Gastrocnemius medialis (tissue), 4 donors: ENCODE data around the gene EIF5.

ENCODE experiments used
- POLR2A ChIP-seq, 2 donors: fragments of 450-650 bp; IDR thresholded peaks; one replicate each; pipeline ENCODE4 v1.6.1; 2017; ENCODE audit warnings: antibody characterized with exemption in 2 of 2, mild to moderate bottlenecking in 2 of 2, moderate library complexity in 2 of 2
- TF ChIP-seq, protein P1 (sequence below), 5 experiments: fragments of 450-650 bp in 3 of 5; fragments of 200-600 bp in 2 of 5; sonication (generic) in 2 of 5; IDR thresholded peaks in 4 of 5; conservative IDR thresholded peaks in 1 of 5; 1 replicate in 4 of 5; 2 replicates in 1 of 5; pipeline ENCODE4 v1.5.1; 2016 to 2019; ENCODE audit warnings: antibody characterized with exemption in 5 of 5, mild to moderate bottlenecking in 3 of 5, moderate library complexity in 3 of 5

DNA sequence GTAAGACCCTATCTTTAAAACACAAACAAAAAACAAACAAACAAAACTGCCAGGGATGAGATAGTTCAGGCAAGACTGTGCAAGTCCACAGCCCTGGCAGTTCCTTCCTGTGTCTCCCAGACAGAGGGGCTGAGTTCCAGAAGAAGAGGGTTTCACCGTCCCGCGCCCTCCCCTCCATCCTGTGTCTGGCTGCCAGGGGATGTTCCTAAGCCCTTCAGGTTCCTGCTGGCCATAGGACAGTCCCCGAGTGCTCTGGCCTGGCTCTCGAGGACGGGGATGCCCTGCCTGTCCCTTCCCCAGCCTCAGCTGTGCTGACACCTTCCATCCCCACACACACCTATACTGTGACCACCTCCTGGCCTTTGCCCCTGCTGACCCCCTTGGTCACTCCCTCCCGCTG is 40.6 kb upstream of the EIF5 start:
- TF ChIP-seq, protein P1, sequence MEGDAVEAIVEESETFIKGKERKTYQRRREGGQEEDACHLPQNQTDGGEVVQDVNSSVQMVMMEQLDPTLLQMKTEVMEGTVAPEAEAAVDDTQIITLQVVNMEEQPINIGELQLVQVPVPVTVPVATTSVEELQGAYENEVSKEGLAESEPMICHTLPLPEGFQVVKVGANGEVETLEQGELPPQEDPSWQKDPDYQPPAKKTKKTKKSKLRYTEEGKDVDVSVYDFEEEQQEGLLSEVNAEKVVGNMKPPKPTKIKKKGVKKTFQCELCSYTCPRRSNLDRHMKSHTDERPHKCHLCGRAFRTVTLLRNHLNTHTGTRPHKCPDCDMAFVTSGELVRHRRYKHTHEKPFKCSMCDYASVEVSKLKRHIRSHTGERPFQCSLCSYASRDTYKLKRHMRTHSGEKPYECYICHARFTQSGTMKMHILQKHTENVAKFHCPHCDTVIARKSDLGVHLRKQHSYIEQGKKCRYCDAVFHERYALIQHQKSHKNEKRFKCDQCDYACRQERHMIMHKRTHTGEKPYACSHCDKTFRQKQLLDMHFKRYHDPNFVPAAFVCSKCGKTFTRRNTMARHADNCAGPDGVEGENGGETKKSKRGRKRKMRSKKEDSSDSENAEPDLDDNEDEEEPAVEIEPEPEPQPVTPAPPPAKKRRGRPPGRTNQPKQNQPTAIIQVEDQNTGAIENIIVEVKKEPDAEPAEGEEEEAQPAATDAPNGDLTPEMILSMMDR (IDR thresholded peaks at IDR 0.05 in 4 of 5, conservative IDR thresholded peaks at IDR 0.05 in 1 of 5), result no peak
- no peak for TF ChIP-seq POLR2A (IDR thresholded peaks at IDR 0.05)
